SK-N-SH treated with all-trans-retinoic acid at 6 μM for 48 hours (cell line): ENCODE results near the gene SNX11.
"Not testable (repeated sequence)": the region's sequence is repeated elsewhere in the genome, so short reads cannot be mapped to it uniquely, and the experiment has no call there.

Experiments
- ARNTL ChIP-seq: fragments of 450-650 bp; formaldehyde crosslinking; IDR thresholded peaks from 2 replicates; pipeline ENCODE4 v1.5.0; 2020; ENCODE audit warnings: low read depth, mild to moderate bottlenecking, moderate library complexity, borderline replicate concordance
- BACH2 ChIP-seq: fragments of 250-450 bp; sonication (Bioruptor Pico); IDR thresholded peaks from 2 replicates; pipeline ENCODE4 v1.9.0; 2021; ENCODE audit warnings: mild to moderate bottlenecking, borderline replicate concordance
- CREB5 ChIP-seq: fragments of 250-450 bp; sonication (Bioruptor Pico); IDR thresholded peaks from 2 replicates; pipeline ENCODE4 v1.5.1; 2020; ENCODE audit warnings: low read depth, mild to moderate bottlenecking, moderate library complexity
- CSRNP3 ChIP-seq: fragments of 250-450 bp; sonication (Bioruptor Pico); IDR thresholded peaks from 2 replicates; pipeline ENCODE4 v1.5.1; 2021; ENCODE audit warnings: mild to moderate bottlenecking, moderate library complexity
- GLIS3 ChIP-seq: fragments of 250-450 bp; sonication (Bioruptor Pico); IDR thresholded peaks from 2 replicates; pipeline ENCODE4 v1.5.0; 2020; ENCODE audit warnings: mild to moderate bottlenecking, moderate library complexity
- ISL1 ChIP-seq: fragments of 250-450 bp; sonication (Bioruptor Pico); IDR thresholded peaks from 2 replicates; pipeline ENCODE4 v2.1.2; 2022; ENCODE audit warnings: mild to moderate bottlenecking, moderate library complexity
- POU6F1 ChIP-seq: fragments of 250-450 bp; sonication (Bioruptor Pico); IDR thresholded peaks from 2 replicates; pipeline ENCODE4 v1.8.0; 2021; ENCODE audit warnings: low read depth, mild to moderate bottlenecking, moderate library complexity, borderline replicate concordance
- PPARA ChIP-seq: fragments of 250-450 bp; sonication (Bioruptor Pico); IDR thresholded peaks from 2 replicates; pipeline ENCODE4 v1.5.0; 2020; ENCODE audit warnings: mild to moderate bottlenecking, borderline replicate concordance
- RARB ChIP-seq: fragments of 250-450 bp; sonication (Bioruptor Pico); IDR thresholded peaks from 2 replicates; pipeline ENCODE4 v1.8.0; 2021; ENCODE audit warnings: mild to moderate bottlenecking, moderate library complexity
- ZC3H10 ChIP-seq: fragments of 250-450 bp; sonication (Bioruptor Pico); IDR thresholded peaks from 2 replicates; pipeline ENCODE4 v1.5.1; 2021; ENCODE audit warnings: mild to moderate bottlenecking, moderate library complexity
- ZFP3 ChIP-seq: fragments of 250-450 bp; sonication (Bioruptor Pico); IDR thresholded peaks from 2 replicates; pipeline ENCODE4 v1.5.0; 2020; ENCODE audit warnings: mild to moderate bottlenecking, moderate library complexity
- ZFP30 ChIP-seq: fragments of 450-650 bp; formaldehyde crosslinking; IDR thresholded peaks from 2 replicates; pipeline ENCODE4 v1.5.0; 2022; ENCODE audit warnings: mild to moderate bottlenecking, moderate library complexity
- ZNF8 ChIP-seq: fragments of 450-650 bp; formaldehyde crosslinking; IDR thresholded peaks from 2 replicates; pipeline ENCODE4 v1.5.0; 2020; ENCODE audit warnings: mild to moderate bottlenecking, moderate library complexity

GRCh38 chr17:48073566-48074094 lies 33.9 kb upstream of the SNX11 start:
- TF ChIP-seq RARB (CRISPR knock-in tag); ZFP3 (CRISPR knock-in tag); CREB5 (CRISPR knock-in tag); ZC3H10 (CRISPR knock-in tag); ISL1 (CRISPR knock-in tag); ZFP30 (CRISPR knock-in tag); CSRNP3; ARNTL (CRISPR knock-in tag); GLIS3 (CRISPR knock-in tag); ZNF8 (CRISPR knock-in tag); POU6F1 (CRISPR knock-in tag); BACH2 (CRISPR knock-in tag); PPARA: not testable (repeated sequence)
